HFFc6 (cell line): ENCODE results near the gene CAB39. TPM values are rescaled to one million over a fixed set of nuclear protein-coding genes. Genes with fewer than 3 reads are reported as not detected.
"Not testable (repeated sequence)": the region's sequence is repeated elsewhere in the genome, so short reads cannot be mapped to it uniquely, and the experiment has no call there.

Experiments used
- DNase-seq: peaks from one replicate; pipeline ENCODE4 v3.0.0-alpha.2; 2018
- H3K27ac Mint-ChIP-seq: 2 replicates; pipeline ENCODE4 v1.8.0; 2020; ENCODE audit warnings: mild to moderate bottlenecking, mixed read lengths
- H3K27me3 Mint-ChIP-seq: 2 replicates; pipeline ENCODE4 v1.8.0; 2021; ENCODE audit warnings: mild to moderate bottlenecking, moderate library complexity, mixed read lengths; ENCODE audit not compliant: insufficient read depth
- H3K36me3 Mint-ChIP-seq: 2 replicates; pipeline ENCODE4 v1.8.0; 2021; ENCODE audit warnings: low read depth, mixed read lengths
- H3K4me1 Mint-ChIP-seq: 2 replicates; pipeline ENCODE4 v1.8.0; 2020; ENCODE audit warnings: low read depth, mixed read lengths
- H3K4me3 Mint-ChIP-seq: 2 replicates; pipeline ENCODE4 v1.8.0; 2020; ENCODE audit warnings: mild to moderate bottlenecking, moderate library complexity, mixed read lengths
- H3K9me3 Mint-ChIP-seq: 2 replicates; pipeline ENCODE4 v1.8.0; 2020; ENCODE audit warnings: mild to moderate bottlenecking, mixed read lengths
- CTCF ChIP-seq: fragments of 200-600 bp; sonication (generic); IDR thresholded peaks from 2 replicates; pipeline ENCODE4 v1.5.0; 2021; ENCODE audit warnings: antibody characterized with exemption, mild to moderate bottlenecking
- total RNA-seq, 6 experiments: library from RNA; stranded (reverse); fragmentation: NEBNext Ultra II Directional; extraction: Animal tissue kit (Norgen Biotek cat#: 25700); gene quantifications; 2 replicates in 1 of 6; 3 replicates in 5 of 6; pipeline ENCODE4 v1.2.3, GENCODE V29; 2021

CAB39 gene
- total RNA-seq, 6 experiments from 2014 or later: 50.5 to 60.5 (median 55.4) TPM

GRCh38 chr2:230696670-230697069 is 16.0 kb upstream of the CAB39 start:
- Mint-ChIP-seq H3K9me3 (no peaks in the 10 kb centered on the region), H3K36me3 (no peaks in the 10 kb centered on the region), H3K4me1 (peaks cover 19% of the 10 kb centered on the region), H3K4me3 (no peak overlapping the region), H3K27ac (no peak overlapping the region), H3K27me3 (no peaks in the 10 kb centered on the region; the same call in none of the 2 replicates)
- DNase-seq: no peak
- TF ChIP-seq CTCF: no peak

GRCh38 chr2:230697676-230698075 is 15.0 kb upstream of the CAB39 start:
- Mint-ChIP-seq H3K27me3 (peaks cover 3% of the 10 kb centered on the region), H3K27ac (no peak overlapping the region), H3K9me3 (peaks cover 4% of the 10 kb centered on the region; the same call in 1 of the 2 replicates), H3K4me3 (no peak overlapping the region), H3K4me1 (peaks cover 12% of the 10 kb centered on the region), H3K36me3 (no peaks in the 10 kb centered on the region)
- DNase-seq: peak; percentile 19
- no peak for TF ChIP-seq CTCF

GRCh38 chr2:230698753-230699152 is 13.9 kb upstream of the CAB39 start:
- not testable (repeated sequence) for DNase-seq, H3K36me3 Mint-ChIP-seq, H3K27me3 Mint-ChIP-seq, H3K4me1 Mint-ChIP-seq, H3K27ac Mint-ChIP-seq, H3K4me3 Mint-ChIP-seq, H3K9me3 Mint-ChIP-seq

- Mint-ChIP-seq H3K9me3 (peaks cover 4% of the 10 kb centered on the region; the same call in 1 of the 2 replicates), H3K36me3 (no peaks in the 10 kb centered on the region), H3K27me3 (peaks cover 4% of the 10 kb centered on the region), H3K4me3 (no peak overlapping the region), H3K27ac (no peak overlapping the region), H3K4me1 (peaks cover 9% of the 10 kb centered on the region)
- DNase-seq: no peak
- TF ChIP-seq CTCF: no peak
Measured at GRCh38 chr2:230700447-230700846, 12.2 kb upstream of the CAB39 start.

GRCh38 chr2:230701308-230701707 is 11.3 kb upstream of the CAB39 start:
- H3K36me3 Mint-ChIP-seq: no peaks in the 10 kb centered on the region
- no peak for TF ChIP-seq CTCF
- H3K4me1 Mint-ChIP-seq: peaks cover 9% of the 10 kb centered on the region
- H3K4me3 Mint-ChIP-seq: no peak overlapping the region
- H3K27ac Mint-ChIP-seq: no peak overlapping the region
- peaks cover 4% of the 10 kb centered on the region; the same call in 1 of the 2 replicates for H3K9me3 Mint-ChIP-seq
- no peak for DNase-seq
- H3K27me3 Mint-ChIP-seq: peaks cover 4% of the 10 kb centered on the region

- H3K36me3 Mint-ChIP-seq, H3K27me3 Mint-ChIP-seq, H3K27ac Mint-ChIP-seq, DNase-seq, H3K4me1 Mint-ChIP-seq, H3K9me3 Mint-ChIP-seq, H3K4me3 Mint-ChIP-seq: not testable (repeated sequence)
Measured at GRCh38 chr2:230702457-230702856, 10.2 kb upstream of the CAB39 start.

GRCh38 chr2:230703514-230703913 is 9.1 kb upstream of the CAB39 start:
- TF ChIP-seq CTCF: no peak
- Mint-ChIP-seq H3K4me3 (no peak overlapping the region), H3K27me3 (peaks cover 4% of the 10 kb centered on the region), H3K36me3 (no peaks in the 10 kb centered on the region), H3K9me3 (peaks cover 4% of the 10 kb centered on the region; the same call in 1 of the 2 replicates), H3K27ac (no peak overlapping the region), H3K4me1 (no peaks in the 10 kb centered on the region; the same call in 1 of the 2 replicates)
- DNase-seq: no peak
